HepG2 (cell line): Measurements from ENCODE around the gene BABAM2. TPM values are rescaled to one million over a fixed set of nuclear protein-coding genes. Genes with fewer than 3 reads are reported as not detected.

Experiments
- ATAC-seq: fragments of 200-7000 bp; cut with Tn5 transposase; 3 replicates; pipeline ENCODE4 v1.9.1; 2020; ENCODE audit warnings: mild to moderate bottlenecking, moderate library complexity
- BruUV-seq: library from RNA; stranded (reverse); fragments of 400-500 nt; replicated peaks from 2 replicates; lab custom pipeline; 2021; lab: Mats Ljungman, UMichigan
- CTCF ChIA-PET: fragments of 300-600 bp; formaldehyde crosslinking; extraction: SDS; loops from one replicate; lab custom pipeline; 2021; ENCODE audit warnings: low total read pairs, inconsistent platforms, low intra/inter-chr PET ratio; lab: Yijun Ruan, JAX
- POLR2A ChIA-PET: fragments of 350-600 bp; sonication (Branson Sonifier 250); formaldehyde crosslinking; loops from one replicate; lab custom pipeline; 2020; ENCODE audit warnings: antibody characterized with exemption, inconsistent platforms; lab: Yijun Ruan, JAX
- DNase-seq: peaks from one replicate; pipeline ENCODE4 v3.0.0-alpha.2; 2015; ENCODE audit warnings: low spot score
- FAIRE-seq: peaks from 3 replicates; lab custom pipeline; 2011; peaks lifted over from hg19 to GRCh38; lab: Jason Lieb, UNC
- H2AFZ ChIP-seq: one replicate; pipeline ENCODE4 v1.6.1; 2011; ENCODE audit warnings: low read length, inconsistent platforms
- H3K27ac ChIP-seq: fragments of 300-600 bp; 3 replicates; pipeline ENCODE4 v1.8.0; 2011; ENCODE audit warnings: mixed run types, mild to moderate bottlenecking, mixed read lengths, low read length, inconsistent platforms; ENCODE audit not compliant: insufficient read depth; ENCODE audit errors: extremely low read length
- H3K27me3 ChIP-seq, 2 experiments: fragments of 200-600 bp in 1 of 2; 2 replicates in 1 of 2; 3 replicates in 1 of 2; pipeline versions ENCODE4 v1.6.0 to v1.8.0; 2011; ENCODE audit warnings: low read length in 2 of 2, mild to moderate bottlenecking in 2 of 2, moderate library complexity in 2 of 2, inconsistent platforms in 1 of 2; ENCODE audit not compliant: insufficient read depth in 2 of 2, control insufficient read depth in 1 of 2
- H3K36me3 ChIP-seq, 2 experiments: fragments of 200-600 bp in 1 of 2; replicated peaks in 1 of 2; 2 replicates in 1 of 2; 3 replicates in 1 of 2; pipeline versions ENCODE4 v1.5.1 to v1.8.0; 2011; ENCODE audit warnings: low read length in 2 of 2, inconsistent platforms in 1 of 2; ENCODE audit not compliant: insufficient read depth in 2 of 2, control insufficient read depth in 1 of 2
- H3K4me1 ChIP-seq: 2 replicates; pipeline ENCODE4 v1.5.1; 2012; ENCODE audit warnings: low read length, inconsistent platforms; ENCODE audit not compliant: insufficient read depth
- H3K4me2 ChIP-seq: 2 replicates; pipeline ENCODE4 v1.6.0; 2011; ENCODE audit warnings: low read depth, low read length, inconsistent platforms
- H3K4me3 ChIP-seq, 3 experiments: fragments of 200-600 bp in 1 of 3; sonication (generic), shearing (Covaris generic) in 1 of 3; replicated peaks in 1 of 3; 2 replicates each; pipeline ENCODE4 v1.5.1; 2011 to 2016; ENCODE audit warnings: low read length in 3 of 3, inconsistent platforms in 2 of 3, low read depth in 2 of 3, mild to moderate bottlenecking in 2 of 3, control low read depth in 1 of 3, mixed read lengths in 1 of 3; ENCODE audit not compliant: insufficient read depth in 1 of 3
- H3K79me2 ChIP-seq: one replicate; pipeline ENCODE4 v1.6.1; 2011; ENCODE audit warnings: low read length, inconsistent platforms; ENCODE audit not compliant: insufficient read depth
- H3K9ac ChIP-seq: 2 replicates; pipeline ENCODE4 v1.6.0; 2011; ENCODE audit warnings: mild to moderate bottlenecking, low read depth, low read length, inconsistent platforms; ENCODE audit not compliant: insufficient read depth
- H3K9me3 ChIP-seq: 2 replicates; pipeline ENCODE4 v1.5.1; 2012; ENCODE audit warnings: mild to moderate bottlenecking, low read length
- H4K20me1 ChIP-seq: 2 replicates; pipeline ENCODE4 v1.6.0; 2011; ENCODE audit warnings: inconsistent platforms, mild to moderate bottlenecking, low read length, moderate library complexity; ENCODE audit not compliant: insufficient read depth
- KLF11 ChIP-seq: IDR thresholded peaks from 2 replicates; pipeline ENCODE4 v1.6.1; 2016; ENCODE audit warnings: missing compliant biosample characterization
- RBM22 ChIP-seq: fragments of 200-400 bp; formaldehyde crosslinking; optimal IDR thresholded peaks from 2 replicates; pipeline ENCODE3; 2017; ENCODE audit warnings: mild to moderate bottlenecking, low read length, moderate library complexity
- RORA ChIP-seq: sonication (generic); formaldehyde crosslinking; IDR thresholded peaks from 2 replicates; pipeline ENCODE4 v1.5.0; 2020; ENCODE audit warnings: mild to moderate bottlenecking, missing genetic modification reagents, moderate library complexity
- RXRB ChIP-seq: IDR thresholded peaks from 2 replicates; pipeline ENCODE4 v1.6.1; 2016; ENCODE audit warnings: borderline replicate concordance, missing genetic modification reagents, missing compliant biosample characterization
- ZC3H13 ChIP-seq: sonication (generic); formaldehyde crosslinking; IDR thresholded peaks from 2 replicates; pipeline ENCODE4 v1.8.1; 2023; ENCODE audit warnings: mild to moderate bottlenecking, missing genetic modification reagents, moderate library complexity
- ZC3H4 ChIP-seq: sonication (generic); formaldehyde crosslinking; IDR thresholded peaks from 2 replicates; pipeline ENCODE4 v1.4.0; 2020; ENCODE audit warnings: missing genetic modification reagents, borderline replicate concordance
- ZNF83 ChIP-seq: sonication (generic); formaldehyde crosslinking; IDR thresholded peaks from 2 replicates; pipeline ENCODE4 v1.4.0; 2020; ENCODE audit warnings: missing genetic modification reagents, mild to moderate bottlenecking, borderline replicate concordance
- whole genome bisulfite sequencing: methylation state at CpG from one replicate; pipeline ENCODE4 v1.1.6; 2017; ENCODE audit warnings: low lambda C conversion rate; 5-methylcytosine and 5-hydroxymethylcytosine counted together
- in situ Hi-C: cut with HindIII; loops from 2 replicates; pipeline ENCODE4 v1.10.0; 2017; ENCODE audit warnings: low pct_unique_long_range_greater_than_20kb; ENCODE audit not compliant: extremely low pct_ligation_motif_present
- intact Hi-C: fragments of 100-400 bp; cut with micrococcal nuclease; formaldehyde crosslinking; loops from one replicate; pipeline ENCODE4 v1.10.0; 2022; ENCODE audit not compliant: unreplicated experiment
- polyA plus RNA-seq, 8 experiments: library from polyadenylated mRNA; depleted of rRNA in 3 of 8; stranded (reverse) in 7 of 8; unstranded in 1 of 8; fragments of >200 nt; fragmentation: Illumina TruSeq in 4 of 8; extraction: Trizol in 4 of 8; gene quantifications; 2 replicates each; pipeline versions ENCODE4 v1.2.1 to v1.2.3, GENCODE V29; 2011 to 2016; ENCODE audit warnings: low read depth in 4 of 8, missing spikeins in 1 of 8, mixed read lengths in 1 of 8; ENCODE audit not compliant: insufficient read depth in 1 of 8
- total RNA-seq, 5 experiments: library from RNA; depleted of rRNA; stranded (reverse); fragments of >200 nt; fragmentation: Illumina TruSeq; extraction: Trizol; gene quantifications; 2 replicates each; pipeline ENCODE4 v1.2.3, GENCODE V29; 2016; ENCODE audit warnings: low read depth in 1 of 5
- TF ChIP-seq, protein P1 (sequence below): sonication (generic); formaldehyde crosslinking; IDR thresholded peaks from 2 replicates; pipeline ENCODE4 v1.8.0; 2022; ENCODE audit warnings: missing genetic modification reagents, mild to moderate bottlenecking, borderline replicate concordance

The BABAM2 gene
- total and polyA plus RNA-seq, 2 of the 13 experiments (the other 11 are each of a cell fraction or from before 2014, with no cell fraction given), result 24.9 to 28.0 TPM

DNA sequence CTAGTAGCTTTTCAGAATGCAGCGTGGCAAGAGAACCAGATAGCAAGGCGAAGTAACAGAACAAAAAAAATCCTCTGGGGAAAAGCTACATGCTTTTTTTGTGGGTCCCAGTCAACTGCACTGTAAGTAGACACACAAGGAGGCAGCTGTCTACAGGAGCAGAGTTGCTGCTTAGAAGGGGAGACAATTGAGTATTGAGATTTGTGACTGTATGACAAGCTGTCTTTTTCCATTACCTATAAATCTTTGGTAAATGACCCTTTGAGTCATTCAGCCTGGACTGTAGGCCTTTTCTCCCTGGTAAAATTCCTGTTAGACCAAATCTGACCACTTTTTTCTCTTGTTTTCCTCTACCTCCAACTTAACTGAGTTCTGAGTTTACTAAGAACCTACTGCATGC is 358.0 kb downstream of the BABAM2 start:
- Histone ChIP-seq H3K4me1 (no peaks in the 10 kb centered on the region), H3K27me3 (no peaks in the 10 kb centered on the region), H3K9ac (no peak overlapping the region), H3K79me2 (no peaks in the 10 kb centered on the region), H3K4me2 (no peak overlapping the region), H2AFZ (no peak overlapping the region), H3K9me3 (no peaks in the 10 kb centered on the region), H3K36me3 (no peaks in the 10 kb centered on the region; a peak in 1 of 5 replicates), H3K27ac (no peak overlapping the region), H4K20me1 (no peaks in the 10 kb centered on the region), H3K4me3 (no peak overlapping the region)
- no TSS peak for BruUV-seq
- 98% methylated on average over 2 of the region's 2 CpGs for WGBS
- TF ChIP-seq RORA, result no peak
- no peak for TF ChIP-seq ZC3H13 (CRISPR knock-in tag)
- no peak for TF ChIP-seq ZC3H4 (CRISPR knock-in tag)
- DNase-seq (no peak), ATAC-seq (no peak), FAIRE-seq (no peak)
- POLR2A ChIA-PET, result no interaction called here
- intact Hi-C loops, result loop anchor here (5.0 kb wide), 1 partner anchor 1161 kb away; the partner anchor contains the start of gene KHK
- in situ Hi-C loops, result no loop called here
- CTCF ChIA-PET, result no interaction called here

DNA sequence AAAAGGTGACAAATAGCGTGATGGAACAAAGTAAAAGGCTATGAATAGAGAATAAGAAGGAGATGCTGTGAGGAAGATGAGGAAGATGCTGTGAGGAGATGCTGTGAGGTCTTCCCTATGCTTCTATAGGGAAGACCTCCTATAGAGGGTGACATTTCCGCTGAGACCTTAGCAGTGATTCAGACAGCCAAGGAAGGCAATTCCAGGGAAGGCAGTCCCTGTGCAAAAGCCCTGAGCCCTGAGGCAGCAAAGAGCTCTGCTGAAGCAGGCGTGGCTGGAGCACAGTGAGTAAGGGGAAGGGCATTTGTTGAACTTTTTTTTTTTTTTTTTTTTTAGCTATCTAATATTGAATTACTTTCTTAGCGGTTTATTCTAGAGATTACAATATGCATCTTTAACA is 359.5 kb downstream of the BABAM2 start:
- no peak overlapping the region for H3K4me2 ChIP-seq
- DNase-seq (no peak), ATAC-seq (no peak), FAIRE-seq (no peak)
- 91% methylated on average over 4 of the region's 4 CpGs for WGBS
- no peaks in the 10 kb centered on the region for H3K27me3 ChIP-seq
- H4K20me1 ChIP-seq, result no peaks in the 10 kb centered on the region
- no TSS peak for BruUV-seq
- H3K9me3 ChIP-seq, result no peaks in the 10 kb centered on the region
- intact Hi-C loops, result no loop called here
- H3K27ac ChIP-seq, result no peak overlapping the region
- no peak overlapping the region for H2AFZ ChIP-seq
- H3K9ac ChIP-seq, result no peak overlapping the region
- CTCF ChIA-PET, result no interaction called here
- in situ Hi-C loops, result no loop called here
- H3K79me2 ChIP-seq, result no peaks in the 10 kb centered on the region
- TF ChIP-seq KLF11 (no peak), RBM22 (no peak), ZNF83 (CRISPR knock-in tag) (no peak), RXRB (no peak)
- TF ChIP-seq, protein P1, sequence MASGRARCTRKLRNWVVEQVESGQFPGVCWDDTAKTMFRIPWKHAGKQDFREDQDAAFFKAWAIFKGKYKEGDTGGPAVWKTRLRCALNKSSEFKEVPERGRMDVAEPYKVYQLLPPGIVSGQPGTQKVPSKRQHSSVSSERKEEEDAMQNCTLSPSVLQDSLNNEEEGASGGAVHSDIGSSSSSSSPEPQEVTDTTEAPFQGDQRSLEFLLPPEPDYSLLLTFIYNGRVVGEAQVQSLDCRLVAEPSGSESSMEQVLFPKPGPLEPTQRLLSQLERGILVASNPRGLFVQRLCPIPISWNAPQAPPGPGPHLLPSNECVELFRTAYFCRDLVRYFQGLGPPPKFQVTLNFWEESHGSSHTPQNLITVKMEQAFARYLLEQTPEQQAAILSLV (CRISPR knock-in tag), result no peak
- POLR2A ChIA-PET, result no interaction called here
- no peaks in the 10 kb centered on the region for H3K4me1 ChIP-seq
- H3K36me3 ChIP-seq, result no peaks in the 10 kb centered on the region; a peak in 1 of 5 replicates
- H3K4me3 ChIP-seq, result no peak overlapping the region
